H1 (cell line): Measurements from ENCODE around the gene SMCHD1. TPM values are rescaled to one million over a fixed set of nuclear protein-coding genes. Genes with fewer than 3 reads are reported as not detected.

Experiments used
- CTCF ChIA-PET: fragments of 300-600 bp; sonication (Branson Sonifier 250); formaldehyde crosslinking; loops from one replicate; lab custom pipeline; 2021; ENCODE audit not compliant: partially characterized antibody; lab: Charles Lee
- POLR2A ChIA-PET: fragments of 300-600 bp; sonication (Branson Sonifier 250); formaldehyde crosslinking; loops from one replicate; lab custom pipeline; 2021; ENCODE audit warnings: inconsistent platforms; ENCODE audit not compliant: partially characterized antibody; lab: Charles Lee
- DNase-seq, 2 experiments: peaks; one replicate each; pipeline versions ENCODE4 v3.0.0 to v3.0.0-alpha.2; 2010 to 2022; ENCODE audit warnings: low spot score in 2 of 2, low read depth in 1 of 2, mixed read lengths in 1 of 2
- FAIRE-seq: peaks from 2 replicates; lab custom pipeline; 2011; peaks lifted over from hg19 to GRCh38; lab: Jason Lieb, UNC
- H2AFZ ChIP-seq: 2 replicates; pipeline ENCODE4 v1.8.1; 2012; ENCODE audit warnings: low read length, inconsistent platforms
- H2AK5ac ChIP-seq: 2 replicates; pipeline ENCODE4 v1.6.1; 2013; ENCODE audit warnings: low read depth, low read length
- H2BK120ac ChIP-seq: replicated peaks from 2 replicates; pipeline ENCODE3; 2013; ENCODE audit warnings: low read depth, low read length, inconsistent platforms
- H2BK12ac ChIP-seq: 2 replicates; pipeline ENCODE4 v1.6.1; 2013; ENCODE audit warnings: low read depth, low read length
- H2BK15ac ChIP-seq: 2 replicates; pipeline ENCODE4 v1.6.1; 2013; ENCODE audit warnings: low read length
- H2BK20ac ChIP-seq: 2 replicates; pipeline ENCODE4 v1.6.1; 2013; ENCODE audit warnings: low read length
- H2BK5ac ChIP-seq: 2 replicates; pipeline ENCODE4 v1.6.1; 2013; ENCODE audit warnings: low read depth, low read length
- H3K14ac ChIP-seq: 2 replicates; pipeline ENCODE4 v1.6.1; 2013; ENCODE audit warnings: inconsistent platforms; ENCODE audit not compliant: insufficient read length
- H3K18ac ChIP-seq: 2 replicates; pipeline ENCODE4 v1.6.1; 2013; ENCODE audit warnings: low read length; ENCODE audit errors: extremely low read depth
- H3K23ac ChIP-seq: 2 replicates; pipeline ENCODE4 v1.6.1; 2013; ENCODE audit warnings: inconsistent platforms; ENCODE audit not compliant: insufficient read length
- H3K23me2 ChIP-seq: 2 replicates; pipeline ENCODE4 v1.6.1; 2013; ENCODE audit warnings: low read depth, low read length
- H3K27ac ChIP-seq: 2 replicates; pipeline ENCODE4 v1.6.1; 2011; ENCODE audit warnings: low read depth, low read length, inconsistent platforms
- H3K27me3 ChIP-seq, 4 experiments: replicated peaks in 1 of 4; 1 replicate in 1 of 4; 2 replicates in 3 of 4; pipeline versions ENCODE4 v1.6.1 to v1.8.1; 2011 to 2013; ENCODE audit warnings: low read length in 3 of 4, mild to moderate bottlenecking in 3 of 4, inconsistent platforms in 2 of 4, mixed read lengths in 2 of 4, moderate library complexity in 1 of 4; ENCODE audit not compliant: control insufficient read depth in 3 of 4, insufficient read depth in 3 of 4; ENCODE audit errors: extremely low read depth in 1 of 4
- H3K36me3 ChIP-seq, 4 experiments: 2 replicates each; pipeline versions ENCODE4 v1.6.1 to v1.8.1; 2011 to 2013; ENCODE audit warnings: mild to moderate bottlenecking in 4 of 4, low read length in 3 of 4, moderate library complexity in 2 of 4, control low read depth in 1 of 4, inconsistent platforms in 1 of 4; ENCODE audit not compliant: insufficient read depth in 4 of 4, control insufficient read depth in 2 of 4
- H3K4ac ChIP-seq: replicated peaks from 2 replicates; pipeline ENCODE3; 2013; ENCODE audit warnings: low read length, low read depth, mixed read lengths, inconsistent platforms; ENCODE audit not compliant: insufficient read length
- H3K4me1 ChIP-seq, 4 experiments: replicated peaks in 1 of 4; 1 replicate in 1 of 4; 2 replicates in 3 of 4; pipeline versions ENCODE4 v1.6.1 to v1.8.1; 2011 to 2013; ENCODE audit warnings: low read length in 3 of 4, inconsistent platforms in 2 of 4, mixed read lengths in 1 of 4; ENCODE audit not compliant: insufficient read depth in 4 of 4, control insufficient read depth in 3 of 4
- H3K4me2 ChIP-seq, 2 experiments: 2 replicates each; pipeline versions ENCODE4 v1.6.1 to v1.8.1; 2011 to 2013; ENCODE audit warnings: low read depth in 2 of 2, low read length in 2 of 2, control low read depth in 1 of 2, inconsistent platforms in 1 of 2, mild to moderate bottlenecking in 1 of 2; ENCODE audit not compliant: insufficient read depth in 1 of 2
- H3K4me3 ChIP-seq, 4 experiments: fragments of 200-600, 300-600 bp in 1 of 4; sonication (generic), shearing (Covaris generic), sonication (Bioruptor Twin) in 1 of 4; 2 replicates each; pipeline versions ENCODE4 v1.5.1 to v1.8.1; 2011 to 2016; ENCODE audit warnings: low read length in 4 of 4, low read depth in 3 of 4, control low read depth in 2 of 4, inconsistent platforms in 2 of 4, mild to moderate bottlenecking in 2 of 4, mixed read lengths in 1 of 4, moderate library complexity in 1 of 4; ENCODE audit not compliant: insufficient read depth in 2 of 4; ENCODE audit errors: extremely low read depth in 1 of 4
- H3K56ac ChIP-seq: replicated peaks from 2 replicates; pipeline ENCODE3; 2013; ENCODE audit warnings: low read depth, mild to moderate bottlenecking, mixed read lengths, low read length, inconsistent platforms; ENCODE audit not compliant: insufficient read length
- H3K79me1 ChIP-seq: 2 replicates; pipeline ENCODE4 v1.6.1; 2013; ENCODE audit warnings: low read depth, low read length, control low read depth
- H3K79me2 ChIP-seq, 2 experiments: 2 replicates each; pipeline versions ENCODE4 v1.6.1 to v1.8.1; 2012 to 2013; ENCODE audit warnings: low read length in 2 of 2, mild to moderate bottlenecking in 2 of 2, inconsistent platforms in 1 of 2; ENCODE audit not compliant: insufficient read depth in 2 of 2, control insufficient read depth in 1 of 2
- H3K9ac ChIP-seq, 4 experiments: replicated peaks in 1 of 4; 1 replicate in 1 of 4; 2 replicates in 3 of 4; pipeline versions ENCODE4 v1.6.1 to v1.8.1; 2011 to 2013; ENCODE audit warnings: low read depth in 3 of 4, low read length in 3 of 4, control low read depth in 2 of 4, mild to moderate bottlenecking in 2 of 4, moderate library complexity in 2 of 4, inconsistent platforms in 1 of 4; ENCODE audit errors: extremely low read depth in 1 of 4
- H3K9me3 ChIP-seq, 2 experiments: 2 replicates each; pipeline versions ENCODE4 v1.6.1 to v1.8.1; 2012 to 2013; ENCODE audit warnings: mild to moderate bottlenecking in 2 of 2, moderate library complexity in 2 of 2, control low read depth in 1 of 2, inconsistent platforms in 1 of 2, low read depth in 1 of 2, low read length in 1 of 2, mixed read lengths in 1 of 2; ENCODE audit not compliant: insufficient read depth in 2 of 2
- H4K20me1 ChIP-seq, 2 experiments: replicated peaks in 1 of 2; 2 replicates each; pipeline versions ENCODE3 to v1.8.1; 2011 to 2013; ENCODE audit warnings: inconsistent platforms in 2 of 2, low read length in 2 of 2, mild to moderate bottlenecking in 1 of 2; ENCODE audit not compliant: insufficient read depth in 2 of 2, control insufficient read depth in 1 of 2
- H4K5ac ChIP-seq: 2 replicates; pipeline ENCODE4 v1.6.1; 2013; ENCODE audit warnings: low read length, low read depth, mixed read lengths, inconsistent platforms; ENCODE audit not compliant: insufficient read length
- H4K8ac ChIP-seq: 2 replicates; pipeline ENCODE4 v1.8.0; 2013; ENCODE audit warnings: mild to moderate bottlenecking, moderate library complexity, low read length, inconsistent platforms; ENCODE audit not compliant: insufficient read depth; ENCODE audit errors: extremely low read depth
- H4K91ac ChIP-seq: replicated peaks from 2 replicates; pipeline ENCODE3; 2013; ENCODE audit warnings: low read length, mixed read lengths, inconsistent platforms; ENCODE audit not compliant: insufficient read length
- KDM4A ChIP-seq: IDR thresholded peaks from one replicate; pipeline ENCODE4 v1.7.1; 2012; ENCODE audit warnings: low read depth, mild to moderate bottlenecking, moderate library complexity, low read length, inconsistent platforms; ENCODE audit not compliant: severe bottlenecking
- NRF1 ChIP-seq: IDR thresholded peaks from 2 replicates; pipeline ENCODE4 v1.6.1; 2011; ENCODE audit warnings: mild to moderate bottlenecking, low read depth, low read length, improper control_type of control experiment
- SP2 ChIP-seq: IDR thresholded peaks from 2 replicates; pipeline ENCODE4 v1.6.1; 2012; ENCODE audit warnings: mild to moderate bottlenecking, low read length, inconsistent platforms
- WGBS, 2 experiments: shearing (Covaris generic) in 1 of 2; methylation state at CpG; one replicate each; pipeline versions ENCODE4 v1.1.6 to v1.1.7; 2013 to 2015; ENCODE audit warnings: low lambda C conversion rate in 2 of 2, mixed read lengths in 2 of 2, inconsistent platforms in 1 of 2, low coverage in 1 of 2, missing lambda C conversion rate in 1 of 2; ENCODE audit not compliant: insufficient replicate concordance in 2 of 2, insufficient coverage in 1 of 2, insufficient read length in 1 of 2; ENCODE audit errors: extremely low coverage in 1 of 2, missing lambda C conversion rate in 1 of 2; 5-methylcytosine and 5-hydroxymethylcytosine counted together
- polyA plus RNA-seq, 7 experiments: library from polyadenylated mRNA; depleted of rRNA in 3 of 7; stranded (reverse) in 5 of 7; unstranded in 2 of 7; fragments of >200 nt in 5 of 7; fragments of 200-250 nt in 2 of 7; gene quantifications; 1 replicate in 5 of 7; 2 replicates in 1 of 7; 4 replicates in 1 of 7; pipeline versions ENCODE4 v1.2.1 to v1.2.3, GENCODE V29; 2011 to 2013; ENCODE audit warnings: missing spikeins in 2 of 7, mixed read lengths in 2 of 7
- total RNA-seq: library from RNA; stranded (reverse); fragmentation: NEBNext Ultra II Directional; extraction: Animal tissue kit (Norgen Biotek cat#: 25700); gene quantifications from 2 replicates; pipeline ENCODE4 v1.2.1, GENCODE V29; 2021

Gene SMCHD1
- total and polyA plus RNA-seq, 2 of the 8 experiments (the other 6 are each of a cell fraction or from before 2014, with no cell fraction given) = 9.3 to 32.0 TPM

DNA sequence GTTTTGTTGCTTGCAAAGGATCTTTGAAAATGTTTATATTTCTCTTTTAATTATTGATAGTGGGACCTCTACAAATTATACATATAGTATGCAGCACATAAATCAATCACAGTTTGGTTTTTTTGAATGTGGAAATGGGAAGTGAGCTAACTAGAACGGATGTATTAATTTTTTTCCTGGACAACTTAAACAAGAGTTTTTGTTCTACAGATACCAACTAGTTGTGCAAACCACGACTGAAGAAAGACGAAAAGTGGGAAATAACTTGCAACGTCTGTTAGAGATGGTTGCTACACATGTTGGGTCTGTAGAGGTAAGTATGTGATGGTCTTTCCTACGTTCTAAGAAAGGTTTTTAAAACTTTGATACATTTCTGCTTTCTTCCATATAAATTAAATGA, 45.0 kb upstream of the SMCHD1 start:
- no peak overlapping the region for H4K91ac ChIP-seq
- H2BK5ac ChIP-seq = no peak overlapping the region
- H2BK120ac ChIP-seq = no peak overlapping the region
- H2BK15ac ChIP-seq = no peak overlapping the region
- no peaks in the 10 kb centered on the region for H3K4me1 ChIP-seq
- no peak overlapping the region for H3K4me3 ChIP-seq
- no peak overlapping the region for H2AFZ ChIP-seq
- H3K27ac ChIP-seq = no peak overlapping the region
- DNase-seq = no peak
- no peak overlapping the region for H3K4ac ChIP-seq
- no peak overlapping the region for H3K9ac ChIP-seq
- H4K20me1 ChIP-seq = peaks cover 0 to 1% of the 10 kb centered on the region in 2 experiments
- H3K4me2 ChIP-seq = no peak overlapping the region
- no peak overlapping the region for H3K18ac ChIP-seq
- H4K5ac ChIP-seq = no peak overlapping the region
- ChIA-PET POLR2A (interaction anchor here (1.1 kb wide), 1 partner anchor 9 kb away, joined by 3 read pairs; no protein-coding TSS in a partner anchor), CTCF (no interaction called here)
- no peaks in the 10 kb centered on the region for H3K23me2 ChIP-seq
- no peak overlapping the region for H2AK5ac ChIP-seq
- H3K79me1 ChIP-seq = no peaks in the 10 kb centered on the region
- no peak overlapping the region for H4K8ac ChIP-seq
- no peaks in the 10 kb centered on the region for H3K27me3 ChIP-seq
- H3K36me3 ChIP-seq = peaks cover 4 to 70% (median 39%) of the 10 kb centered on the region in 4 experiments; a peak in 7 of 8 replicates
- no peaks in the 10 kb centered on the region for H3K9me3 ChIP-seq
- H3K14ac ChIP-seq = no peak overlapping the region
- 94% methylated on average over 5 of the region's 5 CpGs; no CpG with 5 or more reads in 1 of the 2 experiments for WGBS, 2 experiments
- TF ChIP-seq NRF1 (no peak), KDM4A (no peak), SP2 (no peak)
- FAIRE-seq = no peak
- H3K79me2 ChIP-seq = no peaks in the 10 kb centered on the region
- no peak overlapping the region for H2BK12ac ChIP-seq
- no peak overlapping the region for H2BK20ac ChIP-seq
- H3K23ac ChIP-seq = no peak overlapping the region
- H3K56ac ChIP-seq = no peak overlapping the region
